Esophagus muscularis mucosa (tissue), 3 donors: ENCODE measurements around the gene ALG12.

Experiments used
- CTCF ChIP-seq, 3 experiments: fragments of 200-600 bp in 2 of 3; fragments of 450-650 bp in 1 of 3; sonication (generic) in 2 of 3; IDR thresholded peaks; one replicate each; pipeline ENCODE4 v1.5.1; 2017 to 2019; ENCODE audit warnings: antibody characterized with exemption in 3 of 3, mild to moderate bottlenecking in 2 of 3, moderate library complexity in 1 of 3
- EP300 ChIP-seq: sonication (generic); formaldehyde crosslinking; IDR thresholded peaks from one replicate; pipeline ENCODE4 v1.6.1; 2017; ENCODE audit warnings: antibody characterized with exemption

GRCh38 chr22:49885881-49886280 is 32.4 kb downstream of the ALG12 start:
- TF ChIP-seq CTCF (IDR thresholded peaks at IDR 0.05) (no peak), EP300 (no peak)
